ENCODE measurements around the gene LDLRAD4.
"Not testable (repeated sequence)": the region's sequence is repeated elsewhere in the genome, so short reads cannot be mapped to it uniquely, and the experiment has no call there.

LDLRAD4 gene

DNA sequence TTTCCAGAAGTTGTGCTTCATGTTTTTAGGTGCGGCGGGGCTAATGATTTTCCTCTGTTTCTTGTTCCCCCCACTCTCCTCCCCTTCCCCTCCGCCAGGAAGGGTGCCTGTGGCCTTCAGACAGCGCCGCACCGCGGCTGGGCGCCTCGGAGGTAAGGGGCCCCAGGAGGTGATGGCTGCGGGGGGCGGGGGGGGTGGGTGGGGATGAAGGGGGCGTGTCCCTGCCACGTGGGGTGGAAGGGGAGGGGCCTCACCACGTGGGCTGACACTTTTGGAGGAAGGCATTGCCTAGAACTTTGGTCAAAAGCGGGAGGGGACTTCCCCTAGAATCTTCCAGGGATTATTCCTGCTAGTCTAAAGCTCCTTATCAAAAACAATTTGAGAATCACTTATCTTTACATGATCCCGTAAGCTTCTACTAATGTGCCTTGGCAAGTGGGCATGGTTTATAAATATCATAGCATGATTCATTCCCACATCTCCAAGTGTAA, 424.7 kb downstream of the LDLRAD4 start:
- no peak for DNase-seq (ENCODE audit: low read depth in 1 of 2, low spot score in 1 of 2)

DNA sequence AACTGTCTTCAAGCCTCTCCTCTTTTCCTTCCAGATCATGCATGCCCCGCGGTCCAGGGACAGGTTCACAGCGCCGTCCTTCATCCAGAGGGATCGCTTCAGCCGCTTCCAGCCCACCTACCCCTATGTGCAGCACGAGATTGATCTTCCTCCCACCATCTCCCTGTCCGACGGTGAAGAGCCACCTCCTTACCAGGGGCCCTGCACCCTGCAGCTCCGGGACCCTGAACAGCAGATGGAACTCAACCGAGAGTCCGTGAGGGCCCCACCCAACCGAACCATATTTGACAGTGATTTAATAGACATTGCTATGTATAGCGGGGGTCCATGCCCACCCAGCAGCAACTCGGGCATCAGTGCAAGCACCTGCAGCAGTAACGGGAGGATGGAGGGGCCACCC, 426.5 kb downstream of the LDLRAD4 start:
- DNase-seq (ENCODE audit: low read depth in 1 of 2, low spot score in 1 of 2) = no peak

DNA sequence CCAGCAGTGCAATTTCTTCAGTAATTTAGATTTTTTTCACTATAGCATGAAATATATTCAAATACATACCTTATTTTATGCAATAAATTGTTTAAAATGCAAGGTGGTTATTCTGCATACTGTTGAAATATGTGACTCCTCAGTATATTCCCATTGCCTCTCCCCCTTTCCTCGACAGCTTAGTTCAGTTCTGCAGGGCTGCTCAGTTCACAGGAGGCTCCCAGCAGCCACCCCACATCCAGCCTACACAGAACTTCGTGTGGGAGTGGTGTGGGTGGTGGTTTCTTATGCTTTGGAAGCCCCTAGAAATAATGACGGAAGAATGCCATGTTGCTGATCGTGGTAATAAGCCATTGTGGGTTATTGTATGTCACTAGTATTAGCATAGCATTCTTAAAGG, 428.1 kb downstream of the LDLRAD4 start:
- no peak for DNase-seq (ENCODE audit: low read depth in 1 of 2, low spot score in 1 of 2)

DNA sequence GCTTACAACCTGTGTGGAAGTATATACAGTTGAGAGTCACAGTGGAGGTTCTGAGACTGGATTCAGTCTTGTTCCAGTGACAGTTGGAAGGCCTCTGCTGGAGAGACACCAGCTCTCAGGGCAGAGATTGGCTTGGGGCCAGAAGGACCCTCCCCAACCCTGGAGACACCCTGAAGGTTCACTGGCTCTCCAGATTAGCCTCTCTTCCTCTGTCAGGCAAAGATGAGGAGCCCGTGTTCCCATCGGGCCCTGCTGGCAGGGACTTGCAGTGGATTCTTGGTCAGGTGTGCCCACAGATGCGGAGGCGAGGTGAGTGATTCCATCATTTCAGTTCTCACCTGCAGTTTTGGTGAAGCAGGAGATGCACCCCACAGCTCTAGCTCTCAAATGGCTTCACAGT, 429.2 kb downstream of the LDLRAD4 start:
- DNase-seq (ENCODE audit: low read depth in 1 of 2, low spot score in 1 of 2) = no peak

DNA sequence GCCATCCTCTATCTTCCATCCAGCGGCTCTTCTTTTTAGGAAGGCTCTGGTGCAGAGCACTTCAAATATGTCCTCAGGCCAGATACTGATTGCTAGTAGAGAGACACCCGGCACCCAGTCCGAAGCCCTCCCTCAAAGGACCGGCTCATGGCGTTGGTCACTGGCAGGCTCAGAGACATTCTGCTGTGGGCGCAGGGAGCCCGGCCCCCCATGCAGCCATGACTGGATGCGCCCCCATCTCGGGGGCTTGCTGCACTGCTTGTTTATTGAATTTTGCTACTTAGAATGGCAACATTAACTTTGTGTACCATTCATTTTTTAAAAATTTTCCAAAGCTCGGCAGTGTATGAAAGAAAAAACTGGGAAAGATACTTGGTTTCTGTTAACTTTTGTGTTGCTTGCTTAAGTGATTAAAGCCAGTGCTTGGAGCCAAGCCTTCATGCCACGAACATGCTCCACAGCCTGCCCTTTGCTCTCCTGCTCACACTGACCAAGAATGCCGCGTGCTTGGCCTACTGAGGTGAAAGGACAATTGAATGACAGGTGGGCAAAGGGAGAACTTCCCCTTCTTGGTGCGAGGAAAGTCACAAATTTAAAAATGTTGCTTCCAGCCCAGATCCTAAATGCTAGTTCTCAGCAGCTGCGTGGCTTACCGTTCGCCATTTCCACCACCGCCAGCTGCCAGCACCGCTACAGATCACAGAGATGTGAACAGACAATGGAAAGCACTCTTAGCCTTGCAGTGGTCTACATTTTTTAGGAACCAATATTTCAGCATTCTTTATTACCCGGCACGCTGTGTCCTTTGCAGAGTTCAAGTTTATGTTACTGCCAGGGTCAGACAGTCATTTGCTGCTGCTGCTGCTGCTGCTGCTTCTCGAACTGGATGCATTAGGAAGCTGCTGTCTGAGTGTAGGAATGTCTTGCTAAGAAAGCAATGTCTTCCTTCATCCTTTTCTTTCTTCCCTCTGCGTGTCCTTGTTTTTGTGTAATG, 431.1 kb downstream of the LDLRAD4 start:
- DNase-seq (ENCODE audit: low read depth in 1 of 2, low spot score in 1 of 2) = no peak

DNA sequence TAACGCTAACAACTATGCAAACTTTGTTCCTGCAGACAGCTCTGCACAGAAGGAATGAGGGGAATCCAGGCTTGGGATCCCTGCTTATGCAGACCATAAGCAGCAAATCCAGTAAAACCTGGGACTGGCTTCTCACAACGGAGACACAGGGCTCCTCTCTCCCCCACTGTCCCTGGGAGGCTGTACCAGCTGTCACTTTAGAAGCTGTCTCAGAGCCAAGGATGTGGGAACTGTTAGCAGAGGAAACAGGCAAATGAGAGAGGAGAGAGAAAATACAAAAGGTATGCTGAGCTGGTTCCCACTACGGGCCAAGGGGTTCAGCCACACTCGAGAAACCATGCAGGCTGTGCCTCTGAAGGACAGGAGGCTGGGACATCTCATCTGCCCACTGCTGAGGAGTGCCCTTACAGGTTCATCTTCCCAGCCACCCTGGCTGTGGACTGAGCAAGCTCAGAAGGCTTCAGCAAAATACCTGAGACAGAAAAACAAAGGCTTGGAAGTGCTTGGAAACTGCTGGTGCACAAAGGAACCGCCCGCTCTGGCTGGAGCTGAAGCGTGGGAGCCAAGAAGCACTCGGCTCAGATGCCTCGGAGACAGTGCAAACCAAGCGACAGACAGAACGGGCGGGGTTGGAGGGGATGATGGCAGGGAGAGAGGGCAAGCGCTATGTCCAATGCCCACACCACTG, 435.3 kb downstream of the LDLRAD4 start:
- no peak for DNase-seq (ENCODE audit: low read depth in 1 of 2, low spot score in 1 of 2)

DNA sequence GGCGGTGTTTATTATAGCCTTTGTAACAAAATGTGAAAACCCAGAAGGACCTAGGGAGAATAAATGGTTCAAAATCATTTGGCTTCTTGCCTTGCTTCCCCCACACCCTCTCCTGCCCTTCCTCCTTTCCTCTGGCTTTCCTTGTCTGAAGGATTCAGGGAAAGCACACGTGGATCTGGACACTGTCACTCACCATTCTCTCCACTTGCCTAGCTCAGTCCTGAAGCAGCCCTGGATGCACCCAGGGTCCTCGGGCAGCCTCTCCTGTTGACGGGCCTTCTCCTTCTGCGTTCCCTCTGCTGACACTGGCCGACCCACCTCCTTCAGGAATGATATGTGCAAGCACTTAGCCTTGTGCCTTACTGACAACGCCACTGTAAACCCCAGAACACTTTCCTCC, 439.4 kb downstream of the LDLRAD4 start:
- no peak for DNase-seq (ENCODE audit: low read depth in 1 of 2, low spot score in 1 of 2)

DNA sequence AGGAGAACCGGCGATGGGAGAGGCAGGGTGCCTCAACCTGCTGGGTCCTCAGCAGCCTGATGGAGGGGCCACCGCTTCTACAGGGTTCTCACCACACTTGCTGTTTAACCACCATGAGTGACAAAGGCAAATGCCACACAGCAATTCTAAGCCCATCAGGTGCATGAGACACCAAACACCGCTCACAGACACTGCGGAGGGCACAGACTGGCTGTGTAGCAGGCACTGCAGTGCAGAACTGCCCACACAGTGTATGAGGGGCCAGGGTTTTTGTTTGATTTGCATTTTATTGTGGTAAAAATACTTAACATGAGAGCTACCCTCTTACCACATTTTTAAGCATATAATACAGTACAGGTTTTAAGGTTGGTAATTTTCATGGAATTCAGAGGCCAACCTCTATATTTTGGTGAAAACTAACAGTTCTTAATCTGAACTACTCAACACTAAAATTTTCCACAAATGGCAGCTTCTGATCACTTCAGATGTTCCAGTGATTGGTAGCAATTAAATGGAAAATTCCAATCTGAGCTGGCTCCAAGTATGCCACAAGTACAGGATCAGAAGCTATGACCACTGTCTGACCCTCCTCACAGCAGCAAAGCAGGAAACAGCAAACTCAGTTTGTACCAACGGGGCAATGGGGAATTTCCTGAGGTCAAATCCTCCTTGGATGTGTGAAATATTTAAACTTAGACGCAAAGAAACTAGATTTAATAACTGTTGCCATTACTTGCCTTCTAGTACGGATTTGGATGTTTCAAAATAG, 440.1 kb downstream of the LDLRAD4 start:
- no peak for DNase-seq (ENCODE audit: low read depth in 1 of 2, low spot score in 1 of 2)

DNA sequence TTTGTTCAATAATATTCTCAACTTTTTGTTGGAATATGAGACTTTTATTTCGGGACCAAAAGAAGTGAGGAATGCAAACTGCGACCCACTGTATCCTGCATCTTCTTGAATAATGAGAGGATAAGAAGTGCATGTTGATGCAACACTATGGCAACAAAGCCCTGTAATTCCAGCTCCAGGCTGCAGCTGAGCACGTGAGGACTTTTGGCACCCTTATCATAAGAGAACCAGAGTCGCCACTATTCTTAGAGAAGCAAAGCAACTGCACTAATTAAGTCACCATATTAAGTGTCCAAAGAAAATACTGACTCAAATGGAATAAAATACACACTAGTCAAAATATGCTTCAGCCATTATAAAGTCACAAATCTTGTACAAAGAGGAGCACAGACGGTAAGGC, 441.9 kb downstream of the LDLRAD4 start:
- no peak for DNase-seq (ENCODE audit: low read depth in 1 of 2, low spot score in 1 of 2)

DNA sequence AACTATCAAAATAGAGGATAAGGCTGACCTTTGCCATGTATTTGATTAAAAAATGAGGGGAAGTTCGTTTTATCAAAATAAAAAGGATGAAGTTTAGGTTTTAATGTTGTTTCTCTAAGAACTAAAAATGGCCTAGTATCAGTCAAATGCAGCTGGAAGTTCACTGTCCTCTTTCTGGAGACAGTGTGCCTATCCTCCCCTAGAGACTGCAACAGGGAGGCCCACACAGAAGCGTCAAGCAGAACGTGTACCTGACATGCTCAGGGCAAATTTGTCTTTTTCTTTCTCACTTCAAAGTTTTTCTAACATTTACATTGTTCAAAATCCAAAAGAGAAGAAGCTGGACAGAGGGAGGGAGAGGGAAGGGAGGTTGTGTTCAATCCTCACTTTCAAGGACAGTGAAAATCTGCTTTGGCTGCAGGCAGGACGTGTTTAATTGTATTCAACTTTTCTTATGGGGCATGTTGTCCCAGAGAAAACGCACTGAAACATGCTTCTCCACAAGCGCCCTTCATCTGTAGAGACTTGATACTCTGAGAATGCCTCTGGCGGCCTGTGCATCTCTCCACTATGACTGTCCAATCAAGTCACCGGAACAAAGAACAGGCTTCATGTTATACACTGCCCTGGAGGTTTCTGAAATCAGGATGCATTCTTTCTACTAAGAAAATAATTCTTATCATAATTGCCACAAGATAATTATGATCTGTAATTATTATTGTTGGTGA, 442.7 kb downstream of the LDLRAD4 start:
- DNase-seq (ENCODE audit: low read depth in 1 of 2, low spot score in 1 of 2) = no peak

DNA sequence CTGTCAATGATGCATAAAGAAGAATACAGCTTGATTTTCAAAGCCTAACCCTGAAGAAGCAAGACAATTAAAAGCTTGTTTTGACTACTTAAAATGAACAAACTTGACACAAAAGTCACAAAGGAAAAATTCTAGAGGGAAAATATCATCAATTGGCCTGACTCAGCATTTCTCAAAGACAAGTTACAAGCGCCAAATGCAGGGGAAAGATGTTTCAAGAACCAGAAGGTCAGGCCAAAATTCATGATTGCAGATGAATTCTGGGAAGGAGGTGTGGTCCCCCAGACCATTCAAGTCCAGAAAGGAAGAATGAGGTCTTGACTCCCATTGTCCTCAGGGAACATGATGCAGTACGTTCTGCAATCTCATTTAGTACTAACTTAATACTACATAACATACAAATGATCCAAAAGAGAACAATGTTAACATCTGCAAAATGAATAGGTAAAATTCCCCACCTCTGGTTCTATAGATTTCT, 443.3 kb downstream of the LDLRAD4 start:
- no peak for DNase-seq (ENCODE audit: low read depth in 1 of 2, low spot score in 1 of 2)

DNA sequence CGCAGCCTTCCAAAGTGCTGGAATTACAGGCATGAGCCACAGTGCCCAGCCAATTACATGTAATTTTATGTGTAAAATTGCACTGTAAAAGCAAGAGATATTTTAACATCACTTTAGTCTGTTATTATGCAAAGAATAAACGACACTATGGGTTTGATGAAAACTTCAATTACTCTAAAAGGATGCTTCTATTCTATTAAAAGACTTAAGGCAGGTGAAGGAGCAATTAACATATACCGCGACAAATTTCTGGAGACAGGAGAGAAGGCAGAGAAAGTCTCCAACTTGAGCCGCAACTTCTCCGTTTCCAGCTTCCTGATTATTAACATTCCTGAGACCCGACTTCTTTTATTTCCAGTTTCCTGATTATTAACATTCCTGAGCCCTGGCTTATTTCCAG, 454.1 kb downstream of the LDLRAD4 start:
- no peak for DNase-seq (ENCODE audit: low read depth in 1 of 2, low spot score in 1 of 2)

DNA sequence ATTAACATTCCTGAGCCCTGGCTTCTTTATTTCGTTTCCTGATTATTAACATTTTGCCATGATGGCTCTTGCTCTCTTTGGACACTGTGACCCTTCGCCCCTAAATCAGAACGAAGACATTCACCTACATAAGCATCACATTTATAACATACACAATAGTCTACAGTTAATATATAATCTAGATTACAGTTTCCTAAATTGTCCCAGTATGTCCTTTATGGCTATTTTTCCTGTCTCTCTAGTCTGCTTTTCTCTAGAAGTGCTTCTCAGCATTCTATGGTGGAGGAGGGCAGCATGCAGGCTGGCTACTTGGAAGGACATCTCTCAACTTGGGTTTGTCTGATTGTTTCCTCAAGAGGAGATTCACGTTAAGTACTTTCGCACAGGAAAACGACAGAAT, 457.9 kb downstream of the LDLRAD4 start:
- no peak for DNase-seq (ENCODE audit: low read depth in 1 of 2, low spot score in 1 of 2)

DNA sequence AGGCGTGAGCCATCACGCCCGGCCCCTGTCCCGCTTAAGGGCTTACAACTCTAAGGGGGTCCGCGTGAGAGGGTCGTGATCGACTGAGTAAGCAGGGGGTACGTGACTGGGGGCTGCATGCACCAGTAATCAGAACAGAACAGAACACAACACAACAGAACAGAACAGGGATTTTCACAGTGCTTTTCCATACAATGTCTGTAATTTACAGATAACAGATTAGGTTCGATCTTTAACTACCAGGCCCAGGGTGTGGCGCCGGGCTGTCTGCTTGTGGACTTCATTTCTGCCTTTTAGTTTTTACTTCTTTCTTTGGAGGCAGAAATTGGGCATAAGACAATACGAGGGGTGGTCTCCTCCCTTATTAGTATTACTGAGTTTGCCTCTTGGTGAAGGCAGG, 458.8 kb downstream of the LDLRAD4 start:
- DNase-seq (ENCODE audit: low read depth in 1 of 2, low spot score in 1 of 2) = not testable (repeated sequence)

DNA sequence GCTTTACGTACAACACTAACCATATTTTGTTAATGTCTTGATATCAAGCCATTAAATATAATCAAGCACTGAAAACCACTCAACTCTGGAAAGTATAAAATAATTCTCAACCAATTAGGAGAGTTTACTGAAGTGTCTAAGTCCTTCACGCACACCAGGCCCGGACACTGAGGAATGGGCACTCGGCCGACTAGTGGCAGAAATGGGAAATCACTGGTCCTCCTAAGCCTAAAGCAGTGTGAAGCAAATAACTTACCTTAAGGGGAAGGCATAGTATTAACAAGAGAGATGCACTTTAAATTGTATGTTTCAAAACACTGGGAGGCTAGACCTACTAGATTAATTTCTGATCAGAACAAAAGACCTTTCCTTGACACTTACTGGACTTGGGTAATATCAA, 462.1 kb downstream of the LDLRAD4 start:
- DNase-seq (ENCODE audit: low read depth in 1 of 2, low spot score in 1 of 2) = no peak

DNA sequence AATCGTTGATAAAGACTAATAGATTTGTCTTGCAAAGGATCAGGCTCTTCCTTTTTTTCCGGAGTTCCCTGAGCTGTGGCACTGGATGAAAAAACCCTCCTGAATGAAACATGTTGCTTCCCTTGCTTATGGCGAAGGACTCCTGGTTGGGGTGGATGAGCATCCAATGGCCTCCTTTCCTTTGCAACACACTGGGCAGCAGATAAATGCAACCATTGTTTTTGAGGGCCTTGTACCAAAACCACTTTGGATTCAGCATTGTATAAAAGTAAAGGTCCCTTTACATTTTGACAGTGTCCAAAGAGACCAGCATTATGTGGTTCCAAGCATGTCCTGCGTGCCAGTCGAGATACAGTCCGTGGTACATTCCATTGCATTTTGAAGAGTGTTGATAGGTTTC, 463.1 kb downstream of the LDLRAD4 start:
- no peak for DNase-seq (ENCODE audit: low read depth in 1 of 2, low spot score in 1 of 2)

DNA sequence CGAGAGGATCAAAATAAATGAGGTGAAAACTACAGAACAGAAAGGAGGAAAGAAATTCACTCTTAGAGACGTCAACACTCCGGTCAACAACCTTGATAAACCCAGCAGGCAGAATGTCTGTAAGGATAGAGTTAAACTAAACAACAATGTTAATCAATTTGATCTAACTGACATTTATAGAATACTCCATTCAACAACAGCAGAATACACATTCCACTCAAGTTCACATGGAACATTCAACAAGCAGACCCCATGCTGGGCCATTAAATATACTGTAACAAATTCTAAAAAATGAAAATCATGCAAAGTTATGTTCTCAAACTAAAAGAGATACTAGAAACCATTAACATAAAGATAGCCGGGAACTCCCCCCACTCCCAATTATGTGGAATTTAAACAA, 466.0 kb downstream of the LDLRAD4 start:
- DNase-seq (ENCODE audit: low read depth in 1 of 2, low spot score in 1 of 2) = no peak

DNA sequence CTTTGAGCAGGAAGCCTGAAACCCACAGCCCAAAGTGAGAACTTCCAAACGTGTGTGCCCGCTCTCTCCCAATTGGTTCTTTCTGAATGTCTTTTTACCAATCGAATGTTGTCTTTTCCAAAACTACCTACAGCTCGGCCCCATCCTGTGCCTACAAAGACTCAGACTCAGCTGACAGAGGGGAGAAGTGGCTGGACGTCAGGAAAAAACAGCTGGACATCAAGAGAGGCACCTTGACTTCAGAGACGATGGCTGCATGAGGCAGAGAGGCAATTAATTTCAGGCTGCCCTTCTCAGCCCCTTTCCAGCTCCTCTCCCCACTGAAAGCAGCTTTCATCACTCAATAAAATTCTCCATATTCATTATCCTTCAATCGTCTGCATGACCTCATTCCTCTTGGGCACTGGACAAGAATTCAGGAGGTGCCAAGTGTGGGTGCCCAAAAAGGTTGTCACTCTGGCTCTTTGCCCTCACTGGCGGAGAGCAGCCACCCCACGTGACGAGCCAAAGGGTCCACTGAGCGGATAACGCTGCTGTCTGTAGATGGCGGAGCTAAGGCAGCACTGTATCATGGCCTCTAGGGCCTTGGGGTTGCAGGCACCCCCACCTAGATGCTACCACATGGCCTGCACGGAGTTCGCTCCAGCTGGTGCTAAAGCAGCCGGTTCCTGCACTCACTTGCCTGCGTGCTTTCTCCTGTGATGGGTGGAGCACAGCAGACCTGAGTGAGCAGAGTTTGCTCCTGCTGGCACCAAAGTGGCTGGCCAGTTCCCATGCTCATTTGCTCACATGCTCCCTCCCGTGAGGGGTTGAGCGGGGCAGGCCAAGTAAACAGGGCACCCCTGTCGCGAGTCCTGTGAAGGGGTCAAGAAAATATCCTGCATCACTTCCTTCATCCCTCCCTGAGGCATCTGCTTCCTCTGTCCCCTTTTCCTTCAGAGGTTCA, 469.9 kb downstream of the LDLRAD4 start:
- DNase-seq (ENCODE audit: low read depth in 1 of 2, low spot score in 1 of 2) = no peak

DNA sequence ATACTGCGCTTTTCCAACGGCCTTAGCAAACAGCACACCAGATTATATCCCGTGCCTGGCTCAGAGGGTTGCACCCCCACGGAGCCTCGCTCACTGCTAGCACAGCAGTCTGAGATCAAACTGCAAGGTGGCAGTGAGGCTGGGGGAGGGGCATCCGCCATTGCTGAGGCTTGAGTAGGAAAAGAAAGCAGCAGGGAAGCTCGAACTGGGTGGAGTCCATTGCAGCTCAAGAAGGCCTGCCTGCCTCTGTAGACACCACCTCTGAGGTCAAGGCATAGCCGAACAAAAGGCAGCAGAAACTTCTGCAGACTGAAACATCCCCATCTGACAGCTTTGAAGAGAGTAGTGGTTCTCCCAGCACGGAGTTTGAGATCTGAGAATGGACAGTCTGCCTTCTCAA, 471.5 kb downstream of the LDLRAD4 start:
- DNase-seq (ENCODE audit: low read depth in 1 of 2, low spot score in 1 of 2) = not testable (repeated sequence)

DNA sequence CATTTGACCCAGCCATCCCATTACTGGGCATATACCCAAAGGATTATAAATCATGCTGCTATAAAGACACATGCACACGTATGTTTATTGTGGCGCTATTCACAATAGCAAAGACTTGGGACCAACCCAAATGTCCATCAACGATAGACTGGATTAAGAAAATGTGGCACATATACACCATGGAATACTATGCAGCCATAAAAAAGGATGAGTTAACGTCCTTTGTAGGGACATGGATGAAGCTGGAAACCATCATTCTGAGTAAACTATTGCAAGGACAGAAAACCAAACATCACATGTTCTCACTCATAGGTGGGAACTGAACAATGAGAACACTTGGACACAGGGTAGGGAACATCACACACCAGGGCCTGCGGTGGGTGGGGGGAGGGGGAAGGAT, 476.8 kb downstream of the LDLRAD4 start:
- not testable (repeated sequence) for DNase-seq (ENCODE audit: low read depth in 1 of 2, low spot score in 1 of 2)
